DMS53 treated with DMSO at 0.1 percent for 48 hours (cell line): Measurements from ENCODE around the gene PRTN3.

ENCODE experiments used
- DNase-seq: peaks from one replicate; lab custom pipeline; 2025; ENCODE audit not compliant: unreplicated experiment; lab: John Stamatoyannopoulos, UW

The PRTN3 gene

DNA sequence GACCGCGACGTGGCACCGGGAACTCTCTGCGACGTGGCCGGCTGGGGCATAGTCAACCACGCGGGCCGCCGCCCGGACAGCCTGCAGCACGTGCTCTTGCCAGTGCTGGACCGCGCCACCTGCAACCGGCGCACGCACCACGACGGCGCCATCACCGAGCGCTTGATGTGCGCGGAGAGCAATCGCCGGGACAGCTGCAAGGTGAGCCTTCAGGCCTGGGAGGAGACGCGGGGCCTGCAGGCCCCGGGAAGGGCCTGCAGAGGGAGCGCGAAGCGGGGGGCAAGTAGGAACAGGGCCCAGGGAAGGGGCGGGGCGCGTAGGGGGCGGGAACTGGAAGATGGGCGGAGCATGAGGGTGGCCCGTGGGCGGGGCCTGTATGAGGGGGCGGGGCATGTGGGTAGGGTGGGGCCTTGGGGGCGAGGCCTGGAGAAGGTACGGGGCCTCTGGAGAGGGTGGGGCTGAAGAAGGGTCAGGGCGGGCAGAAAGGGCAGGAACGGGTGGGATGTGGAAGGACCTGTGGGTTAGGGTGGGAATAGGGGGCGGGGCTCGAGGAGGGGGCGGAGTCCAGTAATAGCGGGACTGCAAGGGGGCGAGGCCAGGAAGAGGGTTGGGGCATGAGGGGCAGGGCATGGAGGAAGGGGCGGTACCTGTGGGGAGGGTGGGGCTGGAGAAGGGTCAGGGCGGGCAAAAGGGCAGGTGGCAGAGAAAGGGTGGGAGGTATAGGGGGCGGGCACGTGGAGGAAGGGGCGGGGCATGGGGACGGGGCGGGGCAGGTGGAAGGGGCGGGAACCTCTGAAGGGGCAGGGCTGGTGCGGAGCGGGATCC is 21.2 kb downstream of the PRTN3 start:
- DNase-seq = no peak

DNA sequence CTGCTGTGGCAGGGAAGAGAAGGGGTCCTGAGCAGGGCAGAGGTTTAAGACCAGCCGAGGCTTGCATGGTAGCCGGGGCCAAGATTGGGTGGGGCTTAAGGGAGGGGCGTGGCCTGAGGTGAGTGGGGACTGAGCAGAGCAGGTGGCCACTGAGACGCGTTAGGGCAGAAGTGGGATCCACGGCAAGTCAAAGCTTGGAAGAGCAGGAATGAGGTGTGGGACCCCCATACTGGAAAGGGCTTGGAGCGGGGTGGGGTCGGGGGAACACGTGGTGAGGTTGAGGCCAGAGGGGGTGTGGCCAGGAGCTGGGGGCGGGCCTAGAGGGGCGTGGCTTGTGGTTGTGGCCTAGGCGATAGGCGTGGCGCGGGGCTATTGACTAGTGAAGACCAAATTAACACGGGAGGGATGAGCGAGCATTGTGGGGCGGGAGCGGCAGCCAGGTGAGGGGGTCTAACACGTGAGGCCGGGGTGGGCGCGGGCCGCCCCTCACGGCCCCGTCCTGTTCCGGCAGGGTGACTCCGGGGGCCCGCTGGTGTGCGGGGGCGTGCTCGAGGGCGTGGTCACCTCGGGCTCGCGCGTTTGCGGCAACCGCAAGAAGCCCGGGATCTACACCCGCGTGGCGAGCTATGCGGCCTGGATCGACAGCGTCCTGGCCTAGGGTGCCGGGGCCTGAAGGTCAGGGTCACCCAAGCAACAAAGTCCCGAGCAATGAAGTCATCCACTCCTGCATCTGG is 21.9 kb downstream of the PRTN3 start:
- no peak for DNase-seq

DNA sequence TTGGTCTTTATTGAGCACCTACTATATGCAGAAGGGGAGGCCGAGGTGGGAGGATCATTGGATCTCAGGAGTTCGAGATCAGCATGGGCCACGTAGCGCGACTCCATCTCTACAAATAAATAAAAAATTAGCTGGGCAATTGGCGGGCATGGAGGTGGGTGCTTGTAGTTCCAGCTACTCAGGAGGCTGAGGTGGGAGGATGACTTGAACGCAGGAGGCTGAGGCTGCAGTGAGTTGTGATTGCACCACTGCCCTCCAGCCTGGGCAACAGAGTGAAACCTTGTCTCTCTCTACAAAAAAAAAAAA is 22.5 kb downstream of the PRTN3 start:
- no peak for DNase-seq

DNA sequence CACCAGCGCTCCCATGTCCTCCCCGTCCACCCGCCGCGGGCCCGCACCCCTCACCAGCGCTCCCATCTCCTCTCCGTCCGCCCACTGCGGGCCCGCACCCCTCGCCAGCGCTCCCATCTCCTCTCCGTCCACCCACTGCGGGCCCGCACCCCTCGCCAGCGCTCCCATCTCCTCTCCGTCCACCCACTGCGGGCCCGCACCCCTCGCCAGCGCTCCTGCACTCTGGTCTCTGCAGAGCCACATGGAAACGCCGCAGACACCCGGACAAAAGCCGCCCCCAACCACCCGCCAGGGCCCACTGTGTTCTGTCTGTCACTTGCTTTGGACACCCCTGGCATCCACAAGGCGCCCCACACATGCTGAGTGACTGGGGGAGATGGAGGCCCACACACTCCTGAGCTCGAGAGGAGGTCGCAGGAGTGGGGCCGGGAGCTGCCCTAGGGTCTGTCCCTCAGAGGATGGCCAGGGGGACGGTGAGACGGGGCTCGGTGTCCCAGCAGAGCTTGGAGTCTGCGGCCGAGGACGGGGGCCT is 26.0 kb downstream of the PRTN3 start:
- no peak for DNase-seq

DNA sequence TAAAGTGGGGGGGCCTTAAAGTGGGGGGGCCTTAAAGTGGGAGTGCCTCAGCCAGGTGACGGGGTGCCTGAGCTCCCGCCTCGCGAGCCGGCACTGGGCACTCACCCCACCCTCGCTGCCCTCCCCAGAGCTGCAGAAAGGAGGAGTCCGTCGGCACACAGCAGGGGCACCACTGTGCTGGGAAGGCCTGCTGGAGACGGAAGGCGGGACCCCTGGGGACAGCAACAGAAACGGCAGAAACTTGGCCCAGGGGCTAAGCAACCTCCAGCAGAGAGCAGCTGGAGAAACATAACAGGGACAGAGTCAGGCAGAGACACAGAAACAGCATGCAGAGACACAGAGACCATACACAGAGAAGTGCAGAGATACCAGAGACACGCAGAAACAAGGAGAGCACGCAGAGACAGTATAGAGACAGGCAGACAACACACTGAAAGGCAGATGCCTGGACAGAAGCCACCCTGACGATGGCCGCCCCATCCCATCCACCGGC is 26.5 kb downstream of the PRTN3 start:
- DNase-seq = no peak

DNA sequence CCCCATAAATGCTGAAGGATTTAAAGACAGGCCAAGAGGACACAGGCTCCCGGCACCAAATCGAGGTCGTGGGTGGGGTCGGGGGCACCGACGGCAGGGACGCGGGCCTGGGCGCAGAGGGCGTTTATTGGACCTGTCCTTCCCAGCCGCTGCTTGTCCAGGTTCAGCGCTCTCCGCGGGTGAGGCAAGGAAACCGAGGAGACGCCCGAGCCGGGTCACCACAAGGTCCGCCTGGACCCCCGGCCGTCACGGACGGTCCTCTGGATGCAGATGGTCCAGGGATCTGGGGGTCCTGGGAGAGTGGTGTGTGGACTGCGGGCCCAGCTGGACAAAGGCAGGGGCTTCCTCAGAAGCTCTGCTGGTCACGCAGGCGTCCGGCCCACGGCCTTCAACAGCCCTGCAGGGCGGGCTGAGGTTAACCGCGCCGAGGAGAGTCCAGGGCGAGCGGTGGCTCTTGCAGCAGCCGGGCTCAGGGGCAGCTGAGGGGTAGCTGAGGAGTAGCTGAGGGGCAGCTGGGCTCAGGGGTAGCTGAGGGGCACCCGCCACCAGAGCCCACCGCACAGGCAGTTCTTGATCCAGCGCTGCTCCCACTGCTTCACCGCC is 27.2 kb downstream of the PRTN3 start:
- no peak for DNase-seq

DNA sequence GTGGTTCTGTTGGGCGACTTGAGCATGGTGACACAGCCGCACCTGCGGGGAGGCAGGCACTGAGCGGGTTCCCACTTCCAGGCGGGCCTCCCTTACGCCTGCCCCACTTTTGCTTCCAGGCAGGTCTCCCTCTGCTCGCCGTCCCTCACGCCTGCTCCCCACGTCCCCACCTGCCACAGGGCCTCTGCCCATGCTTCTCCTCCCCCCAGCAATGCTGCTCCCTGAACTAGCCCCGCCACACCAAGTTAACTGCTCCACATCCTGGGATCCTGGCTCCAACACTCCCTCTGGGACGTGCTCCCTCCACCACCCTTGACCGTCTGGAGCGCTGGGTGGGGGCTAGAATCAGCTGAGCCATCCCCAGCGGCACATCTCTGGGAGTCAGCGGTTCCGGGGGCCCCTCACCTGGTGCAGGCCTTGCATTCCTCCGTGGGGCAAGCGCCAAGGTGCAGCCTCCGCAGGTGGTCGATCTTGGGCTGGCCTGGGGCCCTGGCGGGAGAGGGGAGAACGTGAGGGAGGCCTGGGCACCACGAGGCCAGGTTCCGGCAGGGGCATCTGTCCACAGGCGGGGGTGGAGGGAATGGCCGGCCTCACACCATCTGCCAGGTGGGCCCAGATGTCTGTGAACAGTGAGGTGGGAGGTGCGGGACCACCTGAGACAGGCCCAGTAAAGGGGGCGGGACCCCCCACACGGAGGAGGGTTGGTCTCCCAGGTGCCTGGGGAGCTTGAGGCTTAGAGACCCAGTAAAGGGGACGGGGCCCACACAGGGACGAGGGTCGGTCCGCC is 27.9 kb downstream of the PRTN3 start:
- no peak for DNase-seq

DNA sequence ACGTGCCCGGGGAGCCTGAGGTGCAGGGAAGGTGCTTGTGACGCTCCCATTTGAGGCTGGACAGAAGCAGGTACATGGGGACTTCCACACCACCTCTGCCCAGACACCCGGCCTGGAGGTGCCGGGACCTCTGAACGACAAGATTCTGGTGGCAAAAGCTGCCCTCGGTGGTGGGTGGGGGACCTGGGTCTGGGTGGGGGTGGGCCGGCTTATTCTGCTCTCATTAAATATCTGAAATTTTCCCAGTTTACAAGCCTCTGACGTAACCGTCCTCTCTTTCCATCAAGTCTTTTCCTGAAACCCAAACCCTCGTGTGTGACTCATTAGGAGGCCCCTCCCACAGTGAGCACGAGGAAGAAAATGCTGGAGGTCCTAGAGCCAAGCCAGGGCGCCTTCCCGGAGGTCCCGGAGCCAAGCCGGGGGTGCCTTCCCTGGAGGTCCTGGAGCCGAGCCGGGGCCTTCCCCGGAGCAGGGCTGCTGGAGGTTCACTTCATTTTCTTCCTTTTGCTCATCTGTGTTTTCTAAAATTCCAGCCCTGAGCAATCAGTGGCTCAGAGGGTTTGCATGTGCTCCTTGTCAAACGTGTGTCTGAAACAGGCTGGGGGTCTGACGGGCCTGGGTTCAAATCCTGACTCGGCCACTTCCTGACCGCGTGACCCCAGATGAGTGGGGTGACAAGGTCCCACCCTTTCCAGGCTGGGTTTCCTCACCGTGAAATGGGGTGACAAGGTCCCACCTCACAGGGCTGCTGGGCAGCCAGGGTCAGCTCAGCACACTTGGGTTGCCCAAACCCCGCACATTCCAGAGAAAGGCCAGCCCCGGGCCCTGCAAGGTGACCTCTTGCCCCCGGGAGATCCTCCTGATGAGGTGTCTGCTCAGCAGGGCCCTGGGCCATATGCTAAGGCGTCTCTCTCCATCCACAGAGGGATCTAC is 28.7 kb downstream of the PRTN3 start:
- no peak for DNase-seq

DNA sequence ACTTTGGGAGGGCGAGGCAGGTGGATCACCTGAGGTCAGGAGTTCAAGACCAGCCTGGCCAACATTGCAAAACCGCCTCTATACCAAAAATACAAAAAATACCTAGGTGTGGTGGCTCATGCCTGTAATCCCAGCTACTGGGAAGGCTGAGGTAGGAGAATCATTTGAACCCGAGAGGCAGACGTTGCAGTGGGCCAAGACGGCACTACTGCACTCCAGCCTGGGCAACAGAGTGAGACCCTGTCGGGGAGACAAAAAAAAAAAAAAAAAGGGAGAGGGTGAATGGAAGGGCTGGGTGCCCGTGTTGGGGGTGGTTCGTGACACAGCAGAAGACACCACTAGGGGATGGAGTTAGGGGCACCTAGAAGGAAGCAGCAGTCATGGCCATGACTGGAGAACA is 29.5 kb downstream of the PRTN3 start:
- no peak for DNase-seq

DNA sequence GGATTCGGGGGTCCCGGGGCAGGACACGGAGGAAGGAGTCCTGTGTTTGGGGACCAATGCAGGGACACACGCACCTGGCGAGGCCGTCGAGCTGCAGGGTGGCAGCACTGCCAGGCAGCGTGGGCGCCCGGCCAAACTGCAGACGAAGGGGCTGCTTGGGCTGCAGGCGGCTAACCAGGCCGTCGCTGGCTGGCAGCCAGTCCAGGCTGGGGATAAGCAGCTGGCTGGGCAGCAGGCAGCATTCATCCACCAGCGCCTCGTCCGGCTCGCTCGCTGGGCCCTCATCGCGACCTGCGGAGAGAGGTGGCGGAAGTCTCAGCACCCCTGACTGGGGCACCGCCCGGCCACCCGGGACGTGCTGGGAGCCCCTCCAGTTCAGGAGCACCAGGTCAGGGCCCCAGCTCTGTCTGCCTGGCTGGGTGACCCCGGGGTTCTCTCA is 30.2 kb downstream of the PRTN3 start:
- no peak for DNase-seq

DNA sequence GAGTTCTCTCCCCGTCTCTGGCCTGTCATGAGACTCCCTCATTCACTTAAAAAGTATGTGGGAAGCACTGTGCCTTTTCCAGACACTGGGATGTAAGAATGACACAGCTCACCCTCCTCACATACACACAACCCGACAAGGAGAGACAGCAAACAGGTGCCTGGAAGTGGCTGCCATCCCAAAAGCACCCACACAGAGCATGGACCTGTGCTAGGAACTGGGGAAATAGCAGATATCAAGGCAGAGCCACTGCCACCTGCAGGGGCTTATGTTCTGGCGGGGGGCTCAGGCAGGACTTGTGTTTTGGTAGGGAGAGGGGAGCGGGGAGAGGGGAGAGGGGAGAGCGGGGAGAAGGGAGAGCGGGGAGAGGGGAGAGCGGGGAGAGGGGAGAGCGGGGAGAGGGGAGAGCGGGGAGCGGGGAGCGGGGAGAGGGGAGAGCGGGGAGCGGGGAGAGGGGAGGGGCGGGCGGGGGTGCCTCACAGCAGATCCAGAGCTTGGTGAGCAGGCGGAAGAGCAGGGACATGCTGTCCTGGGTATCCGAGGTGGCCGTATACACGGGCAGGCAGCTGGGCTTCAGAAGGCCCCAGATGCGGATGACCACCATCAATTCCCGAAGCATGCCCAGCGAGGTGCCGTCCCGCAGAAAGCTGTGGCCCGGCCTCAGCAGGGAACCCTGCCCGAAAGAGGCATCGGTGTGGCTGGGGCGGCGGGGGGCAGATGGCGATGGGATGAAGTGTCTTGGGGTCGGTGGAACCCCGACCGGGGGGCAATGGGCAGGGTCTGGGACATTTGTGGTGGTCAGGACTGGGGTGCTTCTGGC is 30.9 kb downstream of the PRTN3 start:
- no peak for DNase-seq

DNA sequence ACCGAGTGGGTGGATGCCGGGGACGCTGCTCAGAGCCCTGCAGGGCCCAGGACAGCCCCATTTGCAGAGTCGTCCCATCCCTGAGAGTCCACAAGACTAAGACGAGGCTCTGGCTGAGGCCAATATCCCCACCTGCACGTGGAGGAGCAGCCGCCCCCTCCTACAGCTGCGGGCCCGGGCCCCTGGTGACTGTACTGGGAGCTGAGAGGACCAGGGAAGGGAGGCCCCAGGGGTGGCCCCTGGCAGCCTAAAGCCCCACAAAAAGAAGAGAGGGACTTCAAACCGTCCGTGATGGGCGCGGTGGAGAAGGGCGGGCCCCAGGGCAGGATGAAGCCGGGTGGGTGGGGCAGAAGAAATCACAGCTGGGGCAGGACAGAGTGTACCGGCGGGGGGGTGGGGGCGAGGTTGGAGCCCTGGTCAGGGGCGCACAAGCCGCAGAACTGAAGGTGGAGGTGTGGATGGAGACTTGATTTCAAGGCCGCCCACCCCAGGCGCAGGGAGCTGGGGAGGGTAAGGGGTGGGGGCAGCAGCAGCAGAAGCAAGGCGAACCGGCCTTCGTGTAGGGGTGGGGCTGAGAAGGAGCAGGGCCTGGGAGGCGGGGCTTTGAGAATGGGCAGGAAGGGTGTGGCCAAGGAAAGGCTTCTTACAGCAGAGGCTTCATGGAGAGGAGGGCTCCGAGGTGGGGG is 31.6 kb downstream of the PRTN3 start:
- no peak for DNase-seq

DNA sequence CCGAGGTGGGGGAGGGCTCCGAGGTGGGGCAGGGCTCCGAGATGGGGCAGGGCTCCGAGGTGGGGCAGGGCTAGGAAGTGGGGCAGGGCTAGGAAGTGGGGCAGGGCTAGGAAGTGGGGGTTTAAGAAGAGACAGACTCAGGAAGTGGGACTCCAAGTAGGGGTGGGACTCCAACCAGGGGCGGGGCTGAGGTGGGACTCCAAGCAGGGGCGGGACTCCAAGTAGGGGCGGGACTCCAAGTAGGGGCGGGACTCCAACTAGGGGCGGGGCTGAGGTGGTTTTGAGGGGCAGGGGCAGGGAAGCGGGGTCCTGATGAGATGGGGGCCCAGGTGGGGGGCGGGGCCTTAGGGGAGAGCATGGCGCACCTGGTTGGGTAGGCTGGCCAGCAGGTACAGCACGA is 32.3 kb downstream of the PRTN3 start:
- DNase-seq = no peak

DNA sequence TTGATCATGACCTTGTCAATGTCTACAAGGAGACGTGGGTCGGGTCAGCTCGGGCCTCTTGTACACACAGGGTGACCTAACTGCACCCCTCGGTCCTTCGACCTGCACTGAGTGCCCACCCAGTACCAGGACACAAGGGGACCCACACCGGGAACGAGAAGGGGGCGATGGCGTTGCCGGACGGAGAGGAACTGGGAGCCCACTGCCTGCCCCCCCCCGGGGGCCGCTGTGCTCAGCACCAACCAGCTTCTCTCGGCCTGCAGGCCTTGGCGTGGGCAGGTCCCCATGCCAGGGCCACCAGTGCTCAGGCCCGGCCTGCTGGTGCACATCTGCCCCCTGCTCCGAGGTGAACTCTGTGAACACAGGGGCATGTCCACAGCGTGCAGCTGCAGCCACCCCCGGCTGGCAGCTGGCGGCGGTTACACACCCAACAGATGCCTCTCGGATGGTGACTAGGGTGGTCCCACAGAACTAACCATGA is 32.8 kb downstream of the PRTN3 start:
- no peak for DNase-seq

DNA sequence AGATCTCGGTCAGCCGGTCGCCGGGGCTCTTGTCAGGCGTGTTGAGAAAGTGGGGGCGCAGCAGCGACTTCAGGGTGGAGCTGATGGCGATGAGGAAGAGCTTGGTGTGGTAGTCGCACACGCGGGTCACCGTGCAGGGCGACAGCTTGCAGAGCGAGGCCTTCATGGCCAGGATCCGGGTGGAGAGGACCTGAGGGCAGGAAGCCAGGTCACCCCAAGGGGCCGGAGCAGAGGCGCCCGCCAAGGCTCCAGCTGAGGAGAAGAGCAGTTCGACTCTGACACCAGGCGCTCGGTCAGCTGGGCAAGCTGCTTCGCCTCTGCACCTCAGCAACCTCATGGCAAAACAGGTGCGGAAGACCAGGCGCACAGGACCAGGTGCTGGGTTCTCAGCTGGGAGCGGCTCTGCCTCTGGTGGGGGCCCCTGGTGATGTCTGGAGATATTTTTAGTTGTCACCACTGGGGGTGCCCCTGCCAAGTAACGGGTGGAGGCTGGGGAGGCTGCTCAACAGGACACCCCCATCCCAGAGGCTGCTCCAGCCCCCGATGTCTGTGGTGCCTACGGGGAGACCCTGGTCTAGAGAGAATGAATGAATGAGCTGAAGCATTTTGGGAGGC is 34.6 kb downstream of the PRTN3 start:
- DNase-seq = no peak

DNA sequence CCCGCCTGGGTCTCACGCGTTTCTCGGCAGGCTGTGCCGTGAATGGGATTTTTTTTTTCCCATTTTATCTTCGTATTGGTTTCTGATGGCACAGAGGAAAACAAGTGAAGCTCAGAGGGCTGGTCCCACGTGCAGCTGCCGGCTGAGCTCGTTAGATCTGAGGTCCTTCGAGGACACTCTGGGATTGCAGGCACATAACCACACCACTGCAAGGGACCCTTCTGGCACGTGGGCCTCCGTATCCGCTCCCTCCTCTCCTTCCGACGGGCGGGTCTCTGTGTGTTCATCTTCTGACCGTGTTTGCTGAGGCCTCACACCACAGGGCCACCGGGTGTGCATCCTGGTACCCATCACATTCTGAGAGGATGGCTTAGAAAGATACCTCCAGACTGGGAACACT is 35.3 kb downstream of the PRTN3 start:
- no peak for DNase-seq

DNA sequence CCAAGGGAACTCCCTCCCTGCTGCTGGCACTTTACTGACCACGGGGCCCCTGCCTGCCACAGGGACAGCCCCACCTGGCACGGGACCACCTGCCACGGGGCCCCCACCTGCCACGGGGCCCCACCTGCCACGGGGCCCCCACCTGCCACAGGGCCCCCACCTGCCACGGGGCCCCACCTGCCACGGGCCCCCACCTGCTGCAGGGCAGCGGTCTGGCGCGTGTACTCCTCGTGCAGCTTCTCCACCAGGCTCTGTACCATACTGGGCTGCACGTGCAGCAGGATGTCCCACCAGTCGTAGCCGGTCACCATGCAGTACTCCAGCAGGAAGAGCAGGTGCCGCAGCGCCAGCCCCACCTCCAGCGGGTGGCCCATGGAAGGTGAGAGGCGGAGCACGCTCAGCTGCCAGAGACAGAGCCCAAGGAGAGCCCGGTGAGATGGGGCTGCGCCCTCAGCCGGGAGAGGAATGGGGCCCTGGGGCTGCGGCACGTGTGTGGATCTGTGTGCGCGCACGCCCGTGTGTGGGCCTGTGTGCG is 36.0 kb downstream of the PRTN3 start:
- no peak for DNase-seq
